GM21717 (cell line): ENCODE data around the gene USF1.
"Not testable (repeated sequence)": the region's sequence is repeated elsewhere in the genome, so short reads cannot be mapped to it uniquely, and the experiment has no call there.

ENCODE experiments used
- ATAC-seq: cut with Tn5 transposase; IDR thresholded peaks from one replicate; pipeline ENCODE4 v1.9.1; 2021; ENCODE audit warnings: mild to moderate bottlenecking, moderate library complexity; ENCODE audit not compliant: unreplicated experiment

Gene USF1

DNA sequence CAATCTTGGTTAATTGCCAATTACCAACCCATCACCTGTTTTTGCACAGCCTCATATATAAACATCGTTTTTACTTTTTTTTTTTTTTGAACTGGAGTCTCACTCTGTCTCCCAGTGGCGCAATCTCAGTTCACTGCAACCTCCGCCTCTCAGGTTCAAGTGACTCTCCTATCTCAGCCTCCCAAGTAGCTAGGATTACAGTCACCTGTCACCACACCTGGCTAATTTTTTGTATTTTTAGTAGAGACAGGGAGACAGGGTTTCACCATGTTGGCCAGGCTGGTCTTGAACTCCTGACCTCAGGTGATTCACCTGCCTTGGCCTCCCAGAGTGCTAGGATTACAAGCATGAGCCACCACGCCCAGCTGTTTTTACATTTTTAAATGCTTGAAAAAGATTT is 53.7 kb downstream of the USF1 start:
- ATAC-seq: not testable (repeated sequence)
